H1 (cell line): Measurements from ENCODE around the gene C11orf98. TPM values are rescaled to one million over a fixed set of nuclear protein-coding genes. Genes with fewer than 3 reads are reported as not detected.
A peak's percentile ranks its signal among the peaks of the same experiment; 100 is the strongest.

Experiments used
- CTCF ChIA-PET: fragments of 300-600 bp; sonication (Branson Sonifier 250); formaldehyde crosslinking; loops from one replicate; lab custom pipeline; 2021; ENCODE audit not compliant: partially characterized antibody; lab: Charles Lee
- POLR2A ChIA-PET: fragments of 300-600 bp; sonication (Branson Sonifier 250); formaldehyde crosslinking; loops from one replicate; lab custom pipeline; 2021; ENCODE audit warnings: inconsistent platforms; ENCODE audit not compliant: partially characterized antibody; lab: Charles Lee
- DNase-seq, 2 experiments: peaks; one replicate each; pipeline versions ENCODE4 v3.0.0 to v3.0.0-alpha.2; 2010 to 2022; ENCODE audit warnings: low spot score in 2 of 2, low read depth in 1 of 2, mixed read lengths in 1 of 2
- FAIRE-seq: peaks from 2 replicates; lab custom pipeline; 2011; peaks lifted over from hg19 to GRCh38; lab: Jason Lieb, UNC
- H2AFZ ChIP-seq: 2 replicates; pipeline ENCODE4 v1.8.1; 2012; ENCODE audit warnings: low read length, inconsistent platforms
- H2AK5ac ChIP-seq: 2 replicates; pipeline ENCODE4 v1.6.1; 2013; ENCODE audit warnings: low read depth, low read length
- H2BK120ac ChIP-seq: replicated peaks from 2 replicates; pipeline ENCODE3; 2013; ENCODE audit warnings: low read depth, low read length, inconsistent platforms
- H2BK12ac ChIP-seq: 2 replicates; pipeline ENCODE4 v1.6.1; 2013; ENCODE audit warnings: low read depth, low read length
- H2BK15ac ChIP-seq: 2 replicates; pipeline ENCODE4 v1.6.1; 2013; ENCODE audit warnings: low read length
- H2BK20ac ChIP-seq: 2 replicates; pipeline ENCODE4 v1.6.1; 2013; ENCODE audit warnings: low read length
- H2BK5ac ChIP-seq: 2 replicates; pipeline ENCODE4 v1.6.1; 2013; ENCODE audit warnings: low read depth, low read length
- H3K14ac ChIP-seq: 2 replicates; pipeline ENCODE4 v1.6.1; 2013; ENCODE audit warnings: inconsistent platforms; ENCODE audit not compliant: insufficient read length
- H3K18ac ChIP-seq: 2 replicates; pipeline ENCODE4 v1.6.1; 2013; ENCODE audit warnings: low read length; ENCODE audit errors: extremely low read depth
- H3K23ac ChIP-seq: 2 replicates; pipeline ENCODE4 v1.6.1; 2013; ENCODE audit warnings: inconsistent platforms; ENCODE audit not compliant: insufficient read length
- H3K23me2 ChIP-seq: 2 replicates; pipeline ENCODE4 v1.6.1; 2013; ENCODE audit warnings: low read depth, low read length
- H3K27ac ChIP-seq: 2 replicates; pipeline ENCODE4 v1.6.1; 2011; ENCODE audit warnings: low read depth, low read length, inconsistent platforms
- H3K27me3 ChIP-seq, 4 experiments: replicated peaks in 1 of 4; 1 replicate in 1 of 4; 2 replicates in 3 of 4; pipeline versions ENCODE4 v1.6.1 to v1.8.1; 2011 to 2013; ENCODE audit warnings: low read length in 3 of 4, mild to moderate bottlenecking in 3 of 4, inconsistent platforms in 2 of 4, mixed read lengths in 2 of 4, moderate library complexity in 1 of 4; ENCODE audit not compliant: control insufficient read depth in 3 of 4, insufficient read depth in 3 of 4; ENCODE audit errors: extremely low read depth in 1 of 4
- H3K36me3 ChIP-seq, 4 experiments: 2 replicates each; pipeline versions ENCODE4 v1.6.1 to v1.8.1; 2011 to 2013; ENCODE audit warnings: mild to moderate bottlenecking in 4 of 4, low read length in 3 of 4, moderate library complexity in 2 of 4, control low read depth in 1 of 4, inconsistent platforms in 1 of 4; ENCODE audit not compliant: insufficient read depth in 4 of 4, control insufficient read depth in 2 of 4
- H3K4ac ChIP-seq: replicated peaks from 2 replicates; pipeline ENCODE3; 2013; ENCODE audit warnings: low read length, low read depth, mixed read lengths, inconsistent platforms; ENCODE audit not compliant: insufficient read length
- H3K4me1 ChIP-seq, 4 experiments: replicated peaks in 1 of 4; 1 replicate in 1 of 4; 2 replicates in 3 of 4; pipeline versions ENCODE4 v1.6.1 to v1.8.1; 2011 to 2013; ENCODE audit warnings: low read length in 3 of 4, inconsistent platforms in 2 of 4, mixed read lengths in 1 of 4; ENCODE audit not compliant: insufficient read depth in 4 of 4, control insufficient read depth in 3 of 4
- H3K4me2 ChIP-seq, 2 experiments: 2 replicates each; pipeline versions ENCODE4 v1.6.1 to v1.8.1; 2011 to 2013; ENCODE audit warnings: low read depth in 2 of 2, low read length in 2 of 2, control low read depth in 1 of 2, inconsistent platforms in 1 of 2, mild to moderate bottlenecking in 1 of 2; ENCODE audit not compliant: insufficient read depth in 1 of 2
- H3K4me3 ChIP-seq, 4 experiments: fragments of 200-600, 300-600 bp in 1 of 4; sonication (generic), shearing (Covaris generic), sonication (Bioruptor Twin) in 1 of 4; 2 replicates each; pipeline versions ENCODE4 v1.5.1 to v1.8.1; 2011 to 2016; ENCODE audit warnings: low read length in 4 of 4, low read depth in 3 of 4, control low read depth in 2 of 4, inconsistent platforms in 2 of 4, mild to moderate bottlenecking in 2 of 4, mixed read lengths in 1 of 4, moderate library complexity in 1 of 4; ENCODE audit not compliant: insufficient read depth in 2 of 4; ENCODE audit errors: extremely low read depth in 1 of 4
- H3K56ac ChIP-seq: replicated peaks from 2 replicates; pipeline ENCODE3; 2013; ENCODE audit warnings: low read depth, mild to moderate bottlenecking, mixed read lengths, low read length, inconsistent platforms; ENCODE audit not compliant: insufficient read length
- H3K79me1 ChIP-seq: 2 replicates; pipeline ENCODE4 v1.6.1; 2013; ENCODE audit warnings: low read depth, low read length, control low read depth
- H3K79me2 ChIP-seq, 2 experiments: 2 replicates each; pipeline versions ENCODE4 v1.6.1 to v1.8.1; 2012 to 2013; ENCODE audit warnings: low read length in 2 of 2, mild to moderate bottlenecking in 2 of 2, inconsistent platforms in 1 of 2; ENCODE audit not compliant: insufficient read depth in 2 of 2, control insufficient read depth in 1 of 2
- H3K9ac ChIP-seq, 4 experiments: replicated peaks in 1 of 4; 1 replicate in 1 of 4; 2 replicates in 3 of 4; pipeline versions ENCODE4 v1.6.1 to v1.8.1; 2011 to 2013; ENCODE audit warnings: low read depth in 3 of 4, low read length in 3 of 4, control low read depth in 2 of 4, mild to moderate bottlenecking in 2 of 4, moderate library complexity in 2 of 4, inconsistent platforms in 1 of 4; ENCODE audit errors: extremely low read depth in 1 of 4
- H3K9me3 ChIP-seq, 2 experiments: 2 replicates each; pipeline versions ENCODE4 v1.6.1 to v1.8.1; 2012 to 2013; ENCODE audit warnings: mild to moderate bottlenecking in 2 of 2, moderate library complexity in 2 of 2, control low read depth in 1 of 2, inconsistent platforms in 1 of 2, low read depth in 1 of 2, low read length in 1 of 2, mixed read lengths in 1 of 2; ENCODE audit not compliant: insufficient read depth in 2 of 2
- H4K20me1 ChIP-seq, 2 experiments: replicated peaks in 1 of 2; 2 replicates each; pipeline versions ENCODE3 to v1.8.1; 2011 to 2013; ENCODE audit warnings: inconsistent platforms in 2 of 2, low read length in 2 of 2, mild to moderate bottlenecking in 1 of 2; ENCODE audit not compliant: insufficient read depth in 2 of 2, control insufficient read depth in 1 of 2
- H4K5ac ChIP-seq: 2 replicates; pipeline ENCODE4 v1.6.1; 2013; ENCODE audit warnings: low read length, low read depth, mixed read lengths, inconsistent platforms; ENCODE audit not compliant: insufficient read length
- H4K8ac ChIP-seq: 2 replicates; pipeline ENCODE4 v1.8.0; 2013; ENCODE audit warnings: mild to moderate bottlenecking, moderate library complexity, low read length, inconsistent platforms; ENCODE audit not compliant: insufficient read depth; ENCODE audit errors: extremely low read depth
- H4K91ac ChIP-seq: replicated peaks from 2 replicates; pipeline ENCODE3; 2013; ENCODE audit warnings: low read length, mixed read lengths, inconsistent platforms; ENCODE audit not compliant: insufficient read length
- EP300 ChIP-seq, 2 experiments: IDR thresholded peaks; 1 replicate in 1 of 2; 2 replicates in 1 of 2; pipeline ENCODE4 v1.6.1; 2011 to 2012; ENCODE audit warnings: low read depth in 2 of 2, low read length in 2 of 2, mild to moderate bottlenecking in 2 of 2, borderline replicate concordance in 1 of 2, inconsistent platforms in 1 of 2, moderate library complexity in 1 of 2
- NRF1 ChIP-seq: IDR thresholded peaks from 2 replicates; pipeline ENCODE4 v1.6.1; 2011; ENCODE audit warnings: mild to moderate bottlenecking, low read depth, low read length, improper control_type of control experiment
- PHF8 ChIP-seq: fragments of 200-600 bp; sonication (generic); conservative IDR thresholded peaks from 2 replicates; pipeline ENCODE4 v1.7.1; 2012; ENCODE audit warnings: low read depth, mild to moderate bottlenecking, inconsistent platforms, low read length, moderate library complexity
- POLR2A ChIP-seq, 2 experiments: IDR thresholded peaks; 1 replicate in 1 of 2; 2 replicates in 1 of 2; pipeline ENCODE4 v1.6.1; 2011; ENCODE audit warnings: low read depth in 2 of 2, low read length in 2 of 2, mild to moderate bottlenecking in 2 of 2; ENCODE audit errors: control extremely low read depth in 1 of 2
- POLR2AphosphoS5 ChIP-seq: IDR thresholded peaks from 2 replicates; pipeline ENCODE4 v1.6.1; 2011; ENCODE audit warnings: low read depth, low read length
- SIRT6 ChIP-seq: IDR thresholded peaks from one replicate; pipeline ENCODE4 v1.7.1; 2012; ENCODE audit warnings: low read length, inconsistent platforms
- ZNF274 ChIP-seq: IDR thresholded peaks from 2 replicates; pipeline ENCODE4 v1.7.0; 2012; ENCODE audit warnings: low read length, borderline replicate concordance; ENCODE audit errors: extremely low read depth
- WGBS, 2 experiments: shearing (Covaris generic) in 1 of 2; methylation state at CpG; one replicate each; pipeline versions ENCODE4 v1.1.6 to v1.1.7; 2013 to 2015; ENCODE audit warnings: low lambda C conversion rate in 2 of 2, mixed read lengths in 2 of 2, inconsistent platforms in 1 of 2, low coverage in 1 of 2, missing lambda C conversion rate in 1 of 2; ENCODE audit not compliant: insufficient replicate concordance in 2 of 2, insufficient coverage in 1 of 2, insufficient read length in 1 of 2; ENCODE audit errors: extremely low coverage in 1 of 2, missing lambda C conversion rate in 1 of 2; 5-methylcytosine and 5-hydroxymethylcytosine counted together
- polyA plus RNA-seq, 7 experiments: library from polyadenylated mRNA; depleted of rRNA in 3 of 7; stranded (reverse) in 5 of 7; unstranded in 2 of 7; fragments of >200 nt in 5 of 7; fragments of 200-250 nt in 2 of 7; gene quantifications; 1 replicate in 5 of 7; 2 replicates in 1 of 7; 4 replicates in 1 of 7; pipeline versions ENCODE4 v1.2.1 to v1.2.3, GENCODE V29; 2011 to 2013; ENCODE audit warnings: missing spikeins in 2 of 7, mixed read lengths in 2 of 7
- total RNA-seq: library from RNA; stranded (reverse); fragmentation: NEBNext Ultra II Directional; extraction: Animal tissue kit (Norgen Biotek cat#: 25700); gene quantifications from 2 replicates; pipeline ENCODE4 v1.2.1, GENCODE V29; 2021

The C11orf98 gene
- total and polyA plus RNA-seq, 2 of the 8 experiments (the other 6 are each of a cell fraction or from before 2014, with no cell fraction given): 68.0 to 171 TPM

- Histone ChIP-seq H3K9me3 (no peaks in the 10 kb centered on the region), H4K91ac (peak overlapping the region; percentile 1), H3K4me2 (peak overlapping the region; percentile 77 to 86), H3K36me3 (peaks cover 11 to 35% (median 20%) of the 10 kb centered on the region in 4 experiments), H3K4ac (peak overlapping the region; percentile 74), H4K5ac (peak overlapping the region; percentile 84), H4K20me1 (peaks cover 3 to 6% of the 10 kb centered on the region in 2 experiments), H2BK120ac (peak overlapping the region; percentile 56), H3K27me3 (no peaks in the 10 kb centered on the region), H3K56ac (peak overlapping the region; percentile 93), H3K18ac (peak overlapping the region; percentile 63; the same call in 1 of the 2 replicates), H3K14ac (no peak overlapping the region), H3K9ac (peak overlapping the region; percentile 57 to 92 (median 90)), H3K23ac (no peak overlapping the region), H2AFZ (no peak overlapping the region), H3K79me2 (peaks cover 7 to 33% of the 10 kb centered on the region in 2 experiments; a peak in 3 of 4 replicates), H2BK12ac (no peak overlapping the region), H2BK15ac (no peak overlapping the region), H2BK5ac (peak overlapping the region; percentile 80), H2BK20ac (no peak overlapping the region), H4K8ac (no peak overlapping the region; the same call in 1 of the 2 replicates), H2AK5ac (no peak overlapping the region), H3K4me3 (peak overlapping the region; percentile 83 to 98 (median 95)), H3K27ac (peak overlapping the region; percentile 73; the same call in 1 of the 2 replicates), H3K79me1 (peaks cover 5% of the 10 kb centered on the region), H3K4me1 (peaks cover 4 to 11% (median 8%) of the 10 kb centered on the region in 4 experiments), H3K23me2 (peaks cover 15% of the 10 kb centered on the region)
- peak; percentile 57 to 81 for TF ChIP-seq POLR2A (IDR thresholded peaks at IDR 0.05; ENCODE audit: control extremely low read depth in 1 of 2, low read depth in 2 of 2, low read length in 2 of 2)
- TF ChIP-seq PHF8: no peak
- peak; percentile 66; the same call in 1 of the 2 replicates for TF ChIP-seq POLR2AphosphoS5
- TF ChIP-seq ZNF274: no peak
- no peak for TF ChIP-seq NRF1
- peak; percentile 21 for TF ChIP-seq SIRT6
- no peak for TF ChIP-seq EP300 (IDR thresholded peaks at IDR 0.05; ENCODE audit: borderline replicate concordance in 1 of 2, low read depth in 2 of 2, low read length in 2 of 2)
- FAIRE-seq: no peak
- no peak for DNase-seq
- 65% methylated on average over 16 of the region's 16 CpGs; no CpG with 5 or more reads in 1 of the 2 experiments for WGBS, 2 experiments
- CTCF ChIA-PET: interaction anchor here (0.7 to 2.5 kb wide), 10 partner anchors 11 to 1525 kb away, joined by 3 to 8 read pairs (median 4); no protein-coding TSS in a partner anchor
- POLR2A ChIA-PET: interaction anchor here (0.6 to 61.4 kb wide), 28 partner anchors 6 to 223 kb away, joined by 3 to 2041 read pairs (median 20); partner anchors contain the start of genes B3GAT3, BSCL2, C11orf98 and CSKMT
These were observed 1.4 kb upstream of the C11orf98 start for GRCh38 chr11:62666259-62666926.
